GM21529 (cell line): ENCODE measurements around the gene STK35.
"Not testable (repeated sequence)": the region's sequence is repeated elsewhere in the genome, so short reads cannot be mapped to it uniquely, and the experiment has no call there.

Source experiments
- ATAC-seq: cut with Tn5 transposase; IDR thresholded peaks from one replicate; pipeline ENCODE4 v1.9.1; 2021; ENCODE audit not compliant: unreplicated experiment

STK35 gene

DNA sequence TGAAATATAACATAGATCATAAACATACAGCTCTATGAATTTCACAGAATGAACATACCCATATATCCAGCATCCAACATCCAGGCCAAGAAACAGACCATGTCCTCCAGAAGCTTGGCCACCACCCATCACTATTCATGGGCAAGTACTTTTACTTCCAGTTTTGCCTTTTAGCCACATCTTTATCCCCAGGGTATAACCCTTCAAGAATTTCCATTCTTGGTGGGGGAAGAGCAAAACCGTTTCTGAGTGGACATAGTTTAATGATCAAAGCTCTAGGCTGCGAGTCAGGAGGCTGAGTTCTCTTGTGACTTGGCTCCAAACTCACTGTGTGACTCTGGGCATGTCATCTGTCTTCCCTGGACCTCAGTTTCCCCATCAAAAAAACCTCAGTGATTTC is 78.3 kb downstream of the STK35 start:
- ATAC-seq, result no peak

DNA sequence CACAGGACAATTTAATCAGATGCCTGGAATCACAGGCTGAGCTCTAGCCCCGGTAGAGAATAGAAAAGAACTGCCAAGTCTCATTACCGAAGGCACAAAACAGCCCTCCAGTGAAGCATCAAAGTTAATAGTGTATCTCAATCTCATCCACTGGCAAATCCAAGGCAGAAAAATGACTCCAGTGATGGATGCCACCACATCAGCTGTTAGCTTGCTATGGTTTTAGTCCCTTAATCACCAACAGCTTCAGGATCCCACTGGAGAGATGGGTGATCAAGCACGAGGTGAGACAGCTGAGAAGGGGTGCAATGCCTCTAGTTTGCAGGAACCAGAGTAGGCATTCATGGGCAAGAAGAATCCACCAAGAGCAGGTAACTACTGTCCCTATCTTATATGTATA is 81.8 kb downstream of the STK35 start:
- ATAC-seq, result no peak

- ATAC-seq, result not testable (repeated sequence)
Measured at GRCh38 chr20:2184933-2185332, 83.3 kb downstream of the STK35 start.

- no peak for ATAC-seq
Measured at GRCh38 chr20:2195614-2196013, 94.0 kb downstream of the STK35 start.

DNA sequence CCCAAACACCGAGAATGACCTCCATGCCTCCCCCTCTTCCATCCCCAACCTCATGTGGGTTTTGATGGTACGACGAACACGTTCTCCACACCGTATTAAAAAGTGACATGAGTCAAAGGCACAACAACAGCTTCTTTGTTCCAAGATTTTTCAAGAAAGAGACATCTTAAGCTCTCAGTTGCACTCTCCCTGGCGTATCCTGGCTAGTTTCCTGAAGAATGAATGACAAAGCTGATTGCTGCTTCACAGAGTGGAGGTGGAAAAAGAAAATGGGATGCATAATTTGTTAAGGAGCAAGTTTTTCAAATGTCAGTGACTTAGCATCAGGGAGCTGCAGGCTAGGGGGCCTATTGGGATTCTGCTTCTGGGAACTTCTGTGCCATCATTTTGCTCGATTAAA is 95.5 kb downstream of the STK35 start:
- ATAC-seq, result no peak
